ENCODE results near the gene CEP112.

CEP112 gene

GRCh38 chr17:65978871-65979270 is 213.1 kb downstream of the CEP112 start:
- DNase-seq: no peak

GRCh38 chr17:65977041-65977440 is 214.9 kb downstream of the CEP112 start:
- no peak for DNase-seq

- DNase-seq: peak; percentile 65 to 66
Observed at GRCh38 chr17:65975878-65976277, 216.1 kb downstream of the CEP112 start.

DNA sequence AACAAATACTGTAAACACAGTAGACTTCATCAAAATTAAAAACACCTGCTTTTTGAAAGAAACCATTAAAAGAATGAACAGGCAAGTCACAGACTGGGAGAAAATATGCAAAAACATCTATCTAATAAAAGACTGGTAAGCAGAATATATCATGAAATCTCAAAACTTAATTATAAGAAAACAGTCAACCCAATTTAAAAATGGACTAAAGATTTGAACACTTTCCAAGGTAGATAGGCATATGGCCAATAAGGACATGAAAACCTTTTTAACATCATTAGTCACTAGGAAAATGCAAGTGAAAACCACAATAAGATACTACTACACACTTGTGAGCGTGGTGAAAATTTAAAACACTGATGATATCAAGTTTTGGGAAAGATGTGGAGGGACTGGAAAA is 218.7 kb downstream of the CEP112 start:
- DNase-seq: no peak

- no peak for DNase-seq
Observed at GRCh38 chr17:65967372-65967771, 224.6 kb downstream of the CEP112 start.

DNA sequence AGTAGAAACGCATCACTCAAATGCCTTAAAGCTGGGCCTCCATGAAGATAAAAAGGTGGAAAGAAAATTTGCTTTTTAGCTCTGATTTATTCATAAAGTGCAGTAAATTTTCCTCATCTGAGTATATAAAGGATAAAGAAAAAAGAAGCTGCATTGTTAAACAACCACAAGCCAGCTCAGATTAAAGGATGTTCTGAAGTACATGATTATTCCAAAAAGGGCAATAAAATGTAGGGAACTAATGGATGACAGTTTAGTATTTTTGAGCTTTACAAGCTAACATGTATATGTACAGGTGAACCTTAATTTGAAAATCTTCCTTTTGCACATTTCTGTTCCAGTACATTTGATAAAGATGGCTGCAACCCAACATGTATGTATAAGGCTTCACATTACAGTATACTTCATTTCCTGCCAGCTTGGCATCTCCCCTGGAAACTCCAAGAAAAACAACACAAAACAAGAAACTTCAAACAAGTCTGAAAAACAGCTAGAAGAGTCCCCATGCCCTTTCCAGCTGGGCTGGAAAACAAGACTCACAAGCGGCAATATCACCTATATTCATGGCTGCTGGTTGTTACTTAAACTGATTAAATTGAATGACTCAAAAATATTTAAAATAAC is 225.7 kb downstream of the CEP112 start:
- no peak for DNase-seq

GRCh38 chr17:65963179-65963578 is 228.8 kb downstream of the CEP112 start:
- DNase-seq: no peak

DNA sequence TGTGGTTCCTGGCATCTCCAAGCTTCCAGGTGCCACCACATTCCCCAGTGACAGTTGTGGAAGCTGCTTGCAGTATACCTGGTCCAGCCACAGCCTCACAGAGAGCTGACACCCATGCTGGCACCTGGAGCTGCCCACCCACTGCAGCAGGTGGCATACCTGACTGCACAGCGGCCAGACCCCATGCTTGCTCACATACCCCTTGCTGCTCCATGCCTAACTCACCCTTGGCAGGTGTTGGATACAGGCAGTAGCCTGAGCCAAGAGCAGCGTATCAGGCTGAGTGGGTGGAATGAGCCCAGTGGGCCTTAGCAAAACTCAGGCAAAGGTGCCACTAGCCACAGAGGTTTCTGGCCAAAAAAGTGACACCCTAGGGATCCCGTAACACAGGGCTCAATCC is 232.3 kb downstream of the CEP112 start:
- DNase-seq: no peak

DNA sequence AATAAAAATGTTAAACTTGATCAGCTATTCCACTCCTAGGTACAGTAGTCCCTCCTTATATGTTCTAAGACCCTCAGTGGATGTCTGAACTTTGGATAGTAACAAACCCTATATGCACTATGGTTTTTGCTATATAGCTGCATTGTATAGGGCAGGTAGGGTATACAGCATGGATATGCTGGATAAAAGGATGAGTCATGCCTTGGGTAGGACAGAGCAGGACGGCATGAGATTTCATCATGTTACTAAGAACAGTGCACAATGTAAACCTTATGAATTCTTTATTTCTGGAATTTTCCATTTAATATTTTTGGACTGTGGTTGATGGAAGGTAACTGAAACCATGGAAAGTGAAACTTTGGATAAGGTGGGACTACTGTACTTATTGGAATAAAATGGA is 235.1 kb downstream of the CEP112 start:
- DNase-seq: no peak

- no peak for DNase-seq
Observed at GRCh38 chr17:65954148-65954449, 237.8 kb downstream of the CEP112 start.

DNA sequence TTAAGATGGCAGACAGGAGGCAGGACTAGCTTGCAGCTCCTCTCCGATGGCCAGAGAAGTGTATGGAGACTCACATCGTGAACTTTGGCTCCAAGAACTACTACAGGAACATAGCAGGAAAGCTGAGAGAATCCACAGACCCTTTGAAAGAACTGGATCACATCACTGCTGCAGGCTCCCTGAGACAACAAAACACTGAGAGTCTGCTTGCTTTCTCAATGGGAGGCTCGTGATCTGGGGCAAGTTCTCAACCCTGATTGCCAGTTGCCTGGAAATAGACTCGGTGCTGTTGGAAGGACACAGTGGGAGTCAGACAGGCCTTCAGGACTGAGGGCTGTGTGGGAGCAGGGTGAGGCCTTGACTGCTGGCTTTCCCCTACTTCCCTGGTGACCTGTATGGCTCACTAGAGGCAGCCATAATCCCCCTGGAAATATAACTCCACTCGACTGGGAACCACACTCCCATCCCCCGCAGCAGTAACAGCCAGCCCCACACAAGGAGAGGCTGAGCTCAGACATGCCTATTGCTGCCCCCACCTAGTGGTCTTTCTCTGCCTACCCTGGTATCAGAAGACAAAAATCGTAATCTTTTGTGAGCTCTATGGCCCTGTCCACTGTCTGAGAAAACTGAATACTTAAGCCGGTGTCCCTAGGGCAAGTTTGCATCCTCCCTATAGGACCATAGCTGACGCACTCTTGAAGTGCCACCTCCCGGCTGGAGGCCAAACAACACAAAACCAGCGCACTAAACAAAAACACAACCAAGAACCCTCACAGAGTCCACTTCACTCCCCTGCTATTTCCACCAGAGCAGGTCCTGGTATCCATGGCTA is 238.4 kb downstream of the CEP112 start:
- no peak for DNase-seq

DNA sequence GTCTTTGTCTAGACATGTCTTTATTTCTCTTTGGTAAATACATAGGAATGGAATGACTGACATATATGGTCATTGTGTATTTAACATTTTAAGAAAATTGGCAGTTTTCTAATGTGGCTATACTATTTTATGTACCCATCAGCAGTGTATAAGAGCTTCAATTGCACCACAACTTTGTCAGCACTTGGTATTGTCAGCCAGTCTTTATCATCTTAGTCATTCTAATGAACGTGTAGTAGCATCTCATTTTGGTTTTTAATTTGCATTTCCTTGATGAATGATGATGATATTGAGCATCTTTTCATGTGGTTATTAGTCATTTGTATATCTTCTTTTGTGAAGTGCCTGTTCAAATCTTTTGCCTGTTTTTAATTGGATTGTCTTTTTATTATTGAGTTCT is 239.3 kb downstream of the CEP112 start:
- DNase-seq: no peak

DNA sequence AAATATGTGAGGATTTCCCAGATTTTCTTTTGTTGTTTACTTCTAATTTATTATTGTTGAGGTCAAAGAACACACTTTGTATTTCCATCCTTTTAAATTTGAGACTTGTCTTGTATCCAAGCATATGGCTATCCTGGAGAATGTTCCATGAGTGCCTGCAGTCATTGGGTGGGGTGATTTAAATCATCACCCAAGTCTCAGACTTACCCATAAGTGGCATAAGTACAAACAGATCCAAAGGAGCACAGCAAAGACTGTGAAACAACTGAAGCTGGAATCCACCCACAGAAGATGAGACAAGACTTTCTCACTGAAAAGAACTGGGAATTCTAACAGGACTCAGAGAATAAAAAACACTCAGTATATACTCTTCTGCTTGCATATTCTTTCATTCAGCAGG is 239.9 kb downstream of the CEP112 start:
- DNase-seq: no peak

DNA sequence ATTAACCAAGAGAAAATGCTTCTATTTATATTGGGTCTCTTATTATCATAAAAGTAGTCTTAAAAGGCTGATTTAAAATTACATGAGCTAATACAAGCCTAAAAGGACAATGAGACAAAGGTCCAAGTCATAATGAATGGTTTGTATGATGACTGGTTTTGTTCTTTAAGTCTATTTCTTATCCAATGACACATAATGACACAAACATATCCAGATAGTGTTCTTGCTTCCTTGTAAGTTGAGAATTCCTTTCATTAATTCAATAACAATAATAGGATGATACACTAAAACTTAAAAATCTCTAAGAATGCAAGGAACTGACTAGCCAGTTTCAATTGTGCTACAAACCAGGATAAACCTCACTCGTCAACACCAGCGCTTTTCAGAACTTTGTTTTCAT is 244.1 kb downstream of the CEP112 start:
- no peak for DNase-seq

GRCh38 chr17:65942592-65942991 is 249.3 kb downstream of the CEP112 start:
- DNase-seq: no peak

DNA sequence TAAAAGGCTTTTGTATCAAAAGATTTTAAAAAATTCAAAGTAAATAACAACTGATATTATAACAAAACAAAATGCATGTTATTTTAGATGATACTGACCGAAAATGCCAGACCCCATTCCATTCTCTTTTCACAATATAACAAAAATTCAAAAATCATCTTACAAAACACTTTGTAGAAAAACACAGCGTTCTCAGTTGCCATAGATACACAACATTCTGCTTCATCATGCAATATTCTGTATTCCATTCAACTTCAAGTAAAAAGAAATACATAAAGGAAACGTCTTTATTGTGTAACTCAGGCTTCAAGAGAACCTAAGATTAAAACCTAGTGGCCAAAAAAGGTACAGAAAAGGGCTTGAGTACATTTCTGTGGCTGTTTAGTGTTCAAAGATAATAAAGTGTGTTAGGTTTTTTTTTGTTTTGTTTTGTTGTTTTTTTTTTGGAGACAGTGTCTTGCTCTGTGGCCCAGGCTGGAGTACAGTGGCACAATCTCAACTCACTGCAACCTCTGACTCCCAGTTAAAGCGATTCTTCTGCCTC is 250.5 kb downstream of the CEP112 start:
- DNase-seq: no peak

- no peak for DNase-seq
Observed at GRCh38 chr17:65936013-65936412, 255.9 kb downstream of the CEP112 start.

GRCh38 chr17:65933290-65933689 is 258.6 kb downstream of the CEP112 start:
- DNase-seq: no peak

GRCh38 chr17:65931246-65932149 is 260.4 kb downstream of the CEP112 start:
- no peak for DNase-seq

DNA sequence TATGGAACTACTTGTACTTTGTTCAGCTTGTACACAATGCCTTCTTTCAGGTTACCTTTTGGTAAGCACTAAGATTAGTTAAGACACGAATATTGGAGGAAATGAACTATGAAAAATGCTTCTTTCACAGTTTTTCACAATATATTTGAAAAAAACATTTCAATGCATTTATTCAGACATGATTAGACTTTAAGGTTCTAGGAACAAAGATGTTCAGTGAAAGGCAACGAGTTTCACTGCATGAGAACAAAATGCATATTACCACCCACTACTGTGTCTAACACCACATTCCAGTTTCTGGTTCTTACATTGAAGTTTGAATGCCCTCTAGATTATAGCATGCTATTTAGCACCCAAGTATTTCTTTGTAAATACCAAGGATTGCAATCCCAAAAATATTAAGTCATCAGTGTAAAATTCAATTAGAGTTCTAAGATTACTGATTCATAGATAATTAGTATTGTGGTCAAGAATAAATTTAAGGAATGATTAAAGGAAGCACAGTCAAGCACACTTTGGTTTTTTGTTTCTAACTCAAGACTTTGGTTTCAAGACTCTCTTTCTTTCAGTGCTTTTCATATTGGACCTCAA is 261.7 kb downstream of the CEP112 start:
- no peak for DNase-seq

GRCh38 chr17:65926599-65926998 is 265.3 kb downstream of the CEP112 start:
- DNase-seq: no peak

DNA sequence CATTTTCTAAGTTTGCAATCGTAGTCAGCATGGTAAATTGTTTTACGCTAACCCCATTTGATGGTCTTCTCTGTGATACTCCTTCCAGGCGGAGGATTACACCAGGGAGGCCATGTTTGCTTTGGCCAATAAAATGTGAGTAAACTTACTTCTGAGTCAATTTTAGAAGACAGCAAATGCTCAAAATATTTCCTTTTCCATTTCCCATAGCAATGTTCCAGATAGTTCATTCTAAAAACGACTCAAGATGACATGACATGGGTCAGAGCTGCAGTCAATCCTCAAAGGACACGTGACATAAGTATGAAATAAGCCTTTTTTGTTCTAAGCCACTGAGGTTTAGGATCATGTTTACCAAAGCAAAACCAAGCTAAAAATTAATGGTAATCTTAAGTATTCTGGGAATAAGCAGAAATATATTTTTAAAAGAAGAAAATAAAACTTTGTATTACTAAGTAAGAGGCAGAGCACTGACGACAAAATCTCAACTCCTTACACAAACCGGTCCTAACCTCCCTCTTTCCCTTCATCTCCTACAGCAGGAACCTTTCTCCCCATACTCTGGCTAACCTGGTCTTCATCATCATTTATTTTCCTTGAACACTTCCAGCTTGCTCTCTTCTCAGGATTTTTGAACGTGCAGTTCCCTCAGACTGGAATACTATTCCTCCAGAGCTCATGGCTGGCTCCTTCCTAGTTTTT is 266.2 kb downstream of the CEP112 start:
- no peak for DNase-seq

Data from inflammatory macrophage (primary cell).